IMR-90 (cell line): ENCODE results near the gene PSAP. TPM values are rescaled to one million over a fixed set of nuclear protein-coding genes. Genes with fewer than 3 reads are reported as not detected.

Source experiments
- ATAC-seq: fragments of 200-7000 bp; cut with Tn5 transposase; 2 replicates; pipeline ENCODE4 v1.9.1; 2020; ENCODE audit warnings: low read depth, mild to moderate bottlenecking, moderate library complexity
- BruUV-seq: library from RNA; stranded (reverse); fragments of 400-500 nt; replicated peaks from 2 replicates; lab custom pipeline; 2021; lab: Mats Ljungman, UMichigan
- CTCF ChIA-PET: fragments of 300-600 bp; formaldehyde crosslinking; extraction: SDS; loops from one replicate; lab custom pipeline; 2021; ENCODE audit warnings: antibody characterized with exemption; lab: Yijun Ruan, JAX
- POLR2A ChIA-PET: fragments of 300-600 bp; sonication (Branson Sonifier 250); formaldehyde crosslinking; loops from one replicate; lab custom pipeline; 2022; ENCODE audit warnings: antibody characterized with exemption; ENCODE audit not compliant: unreplicated experiment; lab: Charles Lee
- DNase-seq: peaks from one replicate; pipeline ENCODE4 v3.0.0; 2013
- H2AFZ ChIP-seq: replicated peaks from 2 replicates; pipeline ENCODE3; 2013; ENCODE audit warnings: low read length, mild to moderate bottlenecking; ENCODE audit not compliant: poor library complexity
- H2AK5ac ChIP-seq: 2 replicates; pipeline ENCODE4 v1.6.1; 2013; ENCODE audit warnings: low read depth, low read length, inconsistent platforms
- H2AK9ac ChIP-seq: replicated peaks from 2 replicates; pipeline ENCODE3; 2013; ENCODE audit warnings: mild to moderate bottlenecking, low read depth, low read length, moderate library complexity; ENCODE audit not compliant: poor library complexity
- H2BK120ac ChIP-seq: 2 replicates; pipeline ENCODE4 v1.6.1; 2013; ENCODE audit warnings: low read depth, low read length, inconsistent platforms
- H2BK15ac ChIP-seq: 3 replicates; pipeline ENCODE4 v1.6.1; 2013; ENCODE audit warnings: low read depth, low read length, inconsistent platforms
- H2BK20ac ChIP-seq: 2 replicates; pipeline ENCODE4 v1.6.1; 2013; ENCODE audit warnings: low read depth, mild to moderate bottlenecking, inconsistent platforms, low read length, moderate library complexity
- H2BK5ac ChIP-seq: 2 replicates; pipeline ENCODE4 v1.6.1; 2013; ENCODE audit warnings: mild to moderate bottlenecking, low read depth, low read length, inconsistent platforms; ENCODE audit not compliant: poor library complexity, severe bottlenecking
- H3K14ac ChIP-seq: replicated peaks from 2 replicates; pipeline ENCODE4 v1.6.1; 2013; ENCODE audit warnings: low read depth, low read length, inconsistent platforms
- H3K18ac ChIP-seq: 2 replicates; pipeline ENCODE4 v1.6.1; 2013; ENCODE audit warnings: low read depth, low read length, control low read depth
- H3K23ac ChIP-seq: 2 replicates; pipeline ENCODE4 v1.6.1; 2013; ENCODE audit warnings: low read depth, low read length, inconsistent platforms
- H3K27ac ChIP-seq: 2 replicates; pipeline ENCODE4 v1.5.1; 2013; ENCODE audit warnings: mild to moderate bottlenecking, control low read depth, low read length; ENCODE audit not compliant: insufficient read depth
- H3K27me3 ChIP-seq: 2 replicates; pipeline ENCODE4 v1.6.1; 2013; ENCODE audit warnings: low read length; ENCODE audit not compliant: control insufficient read depth, insufficient read depth
- H3K36me3 ChIP-seq: 2 replicates; pipeline ENCODE4 v1.6.1; 2013; ENCODE audit warnings: low read length, mixed read lengths; ENCODE audit not compliant: control insufficient read depth, insufficient read depth
- H3K4ac ChIP-seq: 2 replicates; pipeline ENCODE4 v1.6.1; 2013; ENCODE audit warnings: low read depth, low read length, inconsistent platforms
- H3K4me1 ChIP-seq: 2 replicates; pipeline ENCODE4 v1.6.1; 2013; ENCODE audit warnings: low read length, mixed read lengths; ENCODE audit not compliant: control insufficient read depth, insufficient read depth
- H3K4me2 ChIP-seq: 2 replicates; pipeline ENCODE4 v1.6.1; 2013; ENCODE audit warnings: low read depth, mild to moderate bottlenecking, control low read depth, low read length, moderate library complexity
- H3K4me3 ChIP-seq: 2 replicates; pipeline ENCODE4 v1.5.1; 2013; ENCODE audit warnings: low read depth, mild to moderate bottlenecking, control low read depth, low read length, moderate library complexity; ENCODE audit not compliant: insufficient read depth
- H3K56ac ChIP-seq: 2 replicates; pipeline ENCODE4 v1.6.1; 2013; ENCODE audit warnings: low read length, inconsistent platforms; ENCODE audit not compliant: insufficient read depth; ENCODE audit errors: extremely low read depth
- H3K79me1 ChIP-seq, 2 experiments: 2 replicates each; pipeline ENCODE4 v1.6.1; 2013; ENCODE audit warnings: low read length in 2 of 2, inconsistent platforms in 1 of 2, low read depth in 1 of 2
- H3K9ac ChIP-seq: 2 replicates; pipeline ENCODE4 v1.6.1; 2013; ENCODE audit warnings: low read depth, low read length, control low read depth
- H3K9me1 ChIP-seq: 2 replicates; pipeline ENCODE4 v1.6.1; 2013; ENCODE audit warnings: low read length, inconsistent platforms; ENCODE audit not compliant: insufficient read depth
- H3K9me3 ChIP-seq: 2 replicates; pipeline ENCODE4 v1.6.1; 2013; ENCODE audit warnings: low read length; ENCODE audit not compliant: control insufficient read depth, insufficient read depth
- H4K20me1 ChIP-seq: 2 replicates; pipeline ENCODE4 v1.6.1; 2013; ENCODE audit warnings: low read length, inconsistent platforms; ENCODE audit not compliant: insufficient read depth
- H4K5ac ChIP-seq: 2 replicates; pipeline ENCODE4 v1.6.1; 2013; ENCODE audit warnings: mild to moderate bottlenecking, low read depth, low read length, control low read depth
- H4K8ac ChIP-seq, 2 experiments: 2 replicates each; pipeline ENCODE4 v1.6.1; 2013; ENCODE audit warnings: low read depth in 2 of 2, low read length in 2 of 2, control low read depth in 1 of 2, inconsistent platforms in 1 of 2
- H4K91ac ChIP-seq: 2 replicates; pipeline ENCODE4 v1.6.1; 2013; ENCODE audit warnings: low read depth, low read length, inconsistent platforms; ENCODE audit not compliant: insufficient read depth
- CEBPB ChIP-seq: IDR thresholded peaks from 2 replicates; pipeline ENCODE4 v1.6.1; 2012; ENCODE audit warnings: low read depth, low read length, improper control_type of control experiment
- CHD1 ChIP-seq: IDR thresholded peaks from 2 replicates; pipeline ENCODE4 v1.6.1; 2012; ENCODE audit warnings: low read depth, low read length, improper control_type of control experiment
- MAFK ChIP-seq: IDR thresholded peaks from 2 replicates; pipeline ENCODE4 v1.6.1; 2012; ENCODE audit warnings: low read depth, low read length, improper control_type of control experiment
- MAZ ChIP-seq: IDR thresholded peaks from 2 replicates; pipeline ENCODE4 v1.6.1; 2012; ENCODE audit warnings: low read depth, mild to moderate bottlenecking, low read length, improper control_type of control experiment, moderate library complexity, borderline replicate concordance
- MXI1 ChIP-seq: IDR thresholded peaks from 2 replicates; pipeline ENCODE4 v1.6.1; 2012; ENCODE audit warnings: low read depth, mild to moderate bottlenecking, low read length, moderate library complexity, borderline replicate concordance
- NFE2L2 ChIP-seq: fragments of 150-350 bp; IDR thresholded peaks from 2 replicates; pipeline ENCODE4 v1.6.1; 2016; ENCODE audit warnings: low read depth, mild to moderate bottlenecking, low read length
- POLR2A ChIP-seq: IDR thresholded peaks from 2 replicates; pipeline ENCODE4 v1.6.1; 2012; ENCODE audit warnings: mild to moderate bottlenecking, low read depth, low read length
- RAD21 ChIP-seq: IDR thresholded peaks from 2 replicates; pipeline ENCODE4 v1.6.1; 2012; ENCODE audit warnings: low read length, improper control_type of control experiment
- RCOR1 ChIP-seq: IDR thresholded peaks from 2 replicates; pipeline ENCODE4 v1.6.1; 2012; ENCODE audit warnings: mild to moderate bottlenecking, low read length, improper control_type of control experiment; ENCODE audit not compliant: insufficient replicate concordance
- RFX5 ChIP-seq: IDR thresholded peaks from 2 replicates; pipeline ENCODE4 v1.8.0; 2012; ENCODE audit warnings: low read depth, mild to moderate bottlenecking, low read length, moderate library complexity
- SMC3 ChIP-seq: fragments of 150-350 bp; IDR thresholded peaks from 2 replicates; pipeline ENCODE4 v1.6.1; 2016; ENCODE audit warnings: low read depth, mild to moderate bottlenecking, antibody characterized with exemption, low read length, moderate library complexity
- WGBS, 2 experiments: methylation state at CpG; one replicate each; pipeline versions ENCODE4 v1.1.5 to v1.1.7; 2013; ENCODE audit warnings: missing lambda C conversion rate in 2 of 2; ENCODE audit not compliant: insufficient read length in 1 of 2; ENCODE audit errors: extremely low coverage in 2 of 2; 5-methylcytosine and 5-hydroxymethylcytosine counted together
- dilution Hi-C: fragments of 300-500 bp; cut with HindIII; formaldehyde crosslinking; loops from one replicate; pipeline ENCODE4 v1.14.3; 2018; ENCODE audit warnings: low sequenced_read_pairs; ENCODE audit not compliant: unreplicated experiment
- in situ Hi-C: fragments of 300-500 bp; cut with MboI; formaldehyde crosslinking; loops from 3 replicates; pipeline ENCODE4 v1.14.3; 2019; ENCODE audit warnings: low sequenced_read_pairs, inconsistent platforms, mixed read lengths
- intact Hi-C: fragments of 100-400 bp; cut with micrococcal nuclease; formaldehyde crosslinking; loops from 2 replicates; pipeline ENCODE4 v1.10.0; 2022
- polyA plus RNA-seq, 3 experiments: library from polyadenylated mRNA; depleted of rRNA; stranded (reverse); fragments of >200 nt; gene quantifications; 2 replicates each; pipeline ENCODE4 v1.2.3, GENCODE V29; 2012; ENCODE audit warnings: low replicate concordance in 1 of 3
- total RNA-seq: library from RNA; depleted of rRNA; stranded (reverse); fragments of >200 nt; gene quantifications from 2 replicates; pipeline ENCODE4 v1.2.3, GENCODE V29; 2012
- TF ChIP-seq, protein P1 (sequence below): fragments of 150-350 bp; IDR thresholded peaks from 2 replicates; pipeline ENCODE4 v1.6.1; 2016; ENCODE audit warnings: low read depth, mild to moderate bottlenecking, low read length, moderate library complexity, borderline replicate concordance

PSAP gene
- total and polyA plus RNA-seq, 2 of the 4 experiments (the other 2 are of a cell fraction): 216 to 876 TPM

DNA sequence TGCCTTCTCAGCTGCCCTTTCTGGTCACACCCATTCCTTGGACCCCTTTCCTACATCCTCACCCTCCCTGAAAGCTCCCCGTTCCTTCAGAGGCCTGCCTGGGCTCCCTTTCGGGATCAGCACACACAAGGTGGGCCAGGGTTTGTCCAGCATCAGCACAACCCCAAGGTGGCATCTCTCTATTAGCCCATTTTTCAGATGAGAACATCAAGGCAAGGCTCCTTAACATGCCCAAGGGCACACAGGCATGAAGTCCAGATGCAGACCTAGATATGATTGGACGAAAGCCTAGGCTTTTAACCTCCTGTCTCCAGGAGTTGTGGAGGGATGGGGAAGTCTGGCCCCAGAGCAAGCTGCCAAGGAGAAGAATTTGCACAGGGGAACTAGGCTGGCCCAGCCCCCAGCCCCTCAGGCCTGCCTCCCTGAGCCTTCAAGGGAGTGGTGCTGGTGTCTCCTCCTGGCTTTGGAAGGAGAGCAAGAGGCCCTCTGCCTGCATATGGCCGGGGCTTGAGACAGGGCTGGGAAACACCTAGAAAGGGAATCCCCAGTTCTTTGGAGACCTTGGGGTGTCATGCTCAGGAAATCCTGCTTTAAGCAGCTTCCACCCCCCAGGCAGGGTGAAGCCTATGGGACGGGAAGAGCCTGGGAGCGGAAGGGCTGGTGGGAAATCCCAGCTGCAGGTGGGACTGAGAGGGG is 68.7 kb downstream of the PSAP start:
- in situ Hi-C loops: no loop called here
- no peak overlapping the region for H2BK15ac ChIP-seq
- no peak overlapping the region for H2AFZ ChIP-seq
- ChIA-PET POLR2A (no interaction called here), CTCF (no interaction called here)
- no peak overlapping the region for H2AK5ac ChIP-seq
- H3K14ac ChIP-seq: no peak overlapping the region
- dilution Hi-C loops: no loop called here
- no peaks in the 10 kb centered on the region; the same call in 1 of the 2 replicates for H3K9me1 ChIP-seq
- H3K18ac ChIP-seq: no peak overlapping the region
- WGBS, 2 experiments: 56% methylated on average over 2 of the region's 6 CpGs; no CpG with 5 or more reads in 1 of the 2 experiments
- BruUV-seq: no TSS peak
- H3K9me3 ChIP-seq: no peaks in the 10 kb centered on the region
- no peak overlapping the region for H3K4ac ChIP-seq
- no peaks in the 10 kb centered on the region for H3K4me1 ChIP-seq
- H4K91ac ChIP-seq: no peak overlapping the region
- H3K9ac ChIP-seq: no peak overlapping the region
- H2BK5ac ChIP-seq: no peak overlapping the region
- H3K36me3 ChIP-seq: no peaks in the 10 kb centered on the region
- H2BK120ac ChIP-seq: no peak overlapping the region
- no peak overlapping the region for H3K56ac ChIP-seq
- H4K8ac ChIP-seq: no peak overlapping the region
- H4K5ac ChIP-seq: no peak overlapping the region
- no peak overlapping the region for H3K27ac ChIP-seq
- TF ChIP-seq MAZ (no peak), CHD1 (no peak), RCOR1 (no peak), MXI1 (no peak), SMC3 (no peak), CEBPB (no peak), NFE2L2 (no peak), MAFK (no peak), POLR2A (no peak), RAD21 (no peak), RFX5 (no peak)
- TF ChIP-seq, protein P1, sequence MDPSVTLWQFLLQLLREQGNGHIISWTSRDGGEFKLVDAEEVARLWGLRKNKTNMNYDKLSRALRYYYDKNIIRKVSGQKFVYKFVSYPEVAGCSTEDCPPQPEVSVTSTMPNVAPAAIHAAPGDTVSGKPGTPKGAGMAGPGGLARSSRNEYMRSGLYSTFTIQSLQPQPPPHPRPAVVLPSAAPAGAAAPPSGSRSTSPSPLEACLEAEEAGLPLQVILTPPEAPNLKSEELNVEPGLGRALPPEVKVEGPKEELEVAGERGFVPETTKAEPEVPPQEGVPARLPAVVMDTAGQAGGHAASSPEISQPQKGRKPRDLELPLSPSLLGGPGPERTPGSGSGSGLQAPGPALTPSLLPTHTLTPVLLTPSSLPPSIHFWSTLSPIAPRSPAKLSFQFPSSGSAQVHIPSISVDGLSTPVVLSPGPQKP: no peak
- DNase-seq (no peak), ATAC-seq (no peak)
- intact Hi-C loops: no loop called here
- H2BK20ac ChIP-seq: no peak overlapping the region
- no peak overlapping the region for H3K4me3 ChIP-seq
- no peaks in the 10 kb centered on the region for H3K79me1 ChIP-seq
- H3K23ac ChIP-seq: no peak overlapping the region
- H4K20me1 ChIP-seq: no peaks in the 10 kb centered on the region
- H3K4me2 ChIP-seq: no peak overlapping the region
- H3K27me3 ChIP-seq: peaks cover 67% of the 10 kb centered on the region
- no peak overlapping the region for H2AK9ac ChIP-seq
